B cell (primary cell): ENCODE results near the gene PPP4R4. TPM values are rescaled to one million over a fixed set of nuclear protein-coding genes. Genes with fewer than 3 reads are reported as not detected.

Experiments used
- ATAC-seq: fragments of 200-7000 bp; cut with Tn5 transposase; one replicate; pipeline ENCODE4 v1.10.0; 2021; ENCODE audit warnings: low read depth, mild to moderate bottlenecking, moderate number of reproducible peaks, moderate library complexity
- CTCF ChIA-PET: fragments of 350-600 bp; sonication (Branson Sonifier 250); formaldehyde crosslinking; loops from one replicate; lab custom pipeline; 2021; ENCODE audit warnings: antibody characterized with exemption, inconsistent platforms; lab: Charles Lee
- POLR2A ChIA-PET: fragments of 350-600 bp; sonication (Branson Sonifier 250); formaldehyde crosslinking; loops from one replicate; lab custom pipeline; 2021; ENCODE audit warnings: antibody characterized with exemption; lab: Charles Lee
- DNase-seq: peaks from one replicate; pipeline ENCODE4 v3.0.0; 2013
- H2AFZ ChIP-seq: 2 replicates; pipeline ENCODE4 v1.6.1; 2012; ENCODE audit warnings: mild to moderate bottlenecking, low read depth, low read length; ENCODE audit not compliant: insufficient read depth, poor library complexity, severe bottlenecking
- H3K27ac ChIP-seq, 2 donors: 1 replicate in 1 of 2; 2 replicates in 1 of 2; pipeline ENCODE4 v1.5.1; 2012 to 2013; ENCODE audit warnings: low read length in 2 of 2, mild to moderate bottlenecking in 2 of 2, moderate library complexity in 1 of 2
- H3K27me3 ChIP-seq, 4 experiments: fragments of 200-600 bp in 1 of 4; sonication (generic) in 1 of 4; replicated peaks in 1 of 4; 1 replicate in 2 of 4; 2 replicates in 2 of 4; pipeline versions ENCODE4 v1.6.1 to v1.7.0; 2013 to 2016; ENCODE audit warnings: low read length in 3 of 4, mild to moderate bottlenecking in 2 of 4, mixed read lengths in 1 of 4, moderate library complexity in 1 of 4; ENCODE audit not compliant: insufficient read depth in 4 of 4, control insufficient read depth in 3 of 4; ENCODE audit errors: control extremely low read depth in 1 of 4
- H3K36me3 ChIP-seq, 2 experiments: replicated peaks in 1 of 2; 1 replicate in 1 of 2; 2 replicates in 1 of 2; pipeline versions ENCODE4 v1.6.1 to v1.7.1; 2013; ENCODE audit warnings: low read length in 1 of 2; ENCODE audit not compliant: insufficient read depth in 2 of 2, control insufficient read depth in 1 of 2; ENCODE audit errors: control extremely low read depth in 1 of 2, extremely low read depth in 1 of 2
- H3K4me1 ChIP-seq, 2 donors: fragments of 200-600 bp in 1 of 2; sonication (generic) in 1 of 2; 1 replicate in 1 of 2; 2 replicates in 1 of 2; pipeline versions ENCODE4 v1.5.1 to v1.6.1; 2013 to 2017; ENCODE audit warnings: low read length in 2 of 2; ENCODE audit not compliant: control insufficient read depth in 2 of 2, insufficient read depth in 2 of 2
- H3K4me2 ChIP-seq: replicated peaks from 2 replicates; pipeline ENCODE3; 2012; ENCODE audit warnings: mild to moderate bottlenecking, low read depth, low read length; ENCODE audit not compliant: poor library complexity, severe bottlenecking
- H3K4me3 ChIP-seq, 5 experiments: fragments of 200-600 bp in 1 of 5; sonication (generic) in 1 of 5; 1 replicate in 3 of 5; 2 replicates in 2 of 5; pipeline versions ENCODE4 v1.5.1 to v1.7.0; 2011 to 2016; ENCODE audit warnings: low read length in 4 of 5, mild to moderate bottlenecking in 4 of 5, low read depth in 2 of 5, control low read depth in 1 of 5, moderate library complexity in 1 of 5; ENCODE audit not compliant: insufficient read depth in 1 of 5; ENCODE audit errors: control extremely low read depth in 1 of 5, extremely low read depth in 1 of 5
- H3K79me2 ChIP-seq: fragments of 200-600 bp; sonication (generic); one replicate; pipeline ENCODE4 v1.6.0; 2016; ENCODE audit warnings: low read length; ENCODE audit not compliant: control insufficient read depth, insufficient read depth
- H3K9ac ChIP-seq: fragments of 200-600 bp; sonication (generic); 2 replicates; pipeline ENCODE4 v1.6.1; 2017; ENCODE audit warnings: mild to moderate bottlenecking, low read length, moderate library complexity
- H3K9me3 ChIP-seq, 3 donors: one replicate each; pipeline versions ENCODE4 v1.6.1 to v1.7.1; 2013; ENCODE audit warnings: low read length in 2 of 3; ENCODE audit not compliant: control insufficient read depth in 2 of 3, insufficient read depth in 1 of 3; ENCODE audit errors: control extremely low read depth in 1 of 3
- H4K20me1 ChIP-seq: 2 replicates; pipeline ENCODE4 v1.6.0; 2012; ENCODE audit warnings: mild to moderate bottlenecking, low read length; ENCODE audit not compliant: insufficient read depth, control insufficient read depth, poor library complexity, severe bottlenecking
- H3K27ac Mint-ChIP-seq: one replicate; pipeline ENCODE4 v1.8.0; 2021; ENCODE audit warnings: mixed read lengths
- H3K27me3 Mint-ChIP-seq: one replicate; pipeline ENCODE4 v1.8.0; 2021; ENCODE audit warnings: mixed read lengths
- H3K4me1 Mint-ChIP-seq: one replicate; pipeline ENCODE4 v1.8.0; 2021; ENCODE audit warnings: mixed read lengths
- H3K4me3 Mint-ChIP-seq: one replicate; pipeline ENCODE4 v1.8.0; 2021; ENCODE audit warnings: mixed read lengths
- H3K9me3 Mint-ChIP-seq: one replicate; pipeline ENCODE4 v1.8.0; 2022; ENCODE audit warnings: mixed read lengths; ENCODE audit not compliant: insufficient read depth
- EZH2 ChIP-seq: IDR thresholded peaks from 2 replicates; pipeline ENCODE4 v1.6.1; 2012; ENCODE audit warnings: borderline replicate concordance, low read depth, mild to moderate bottlenecking, moderate library complexity, low read length; ENCODE audit not compliant: insufficient read depth, poor library complexity, severe bottlenecking
- WGBS: methylation state at CpG from one replicate; pipeline ENCODE4 v1.1.5; 2013; ENCODE audit warnings: missing lambda C conversion rate; ENCODE audit not compliant: insufficient coverage; 5-methylcytosine and 5-hydroxymethylcytosine counted together
- intact Hi-C: fragments of 100-400 bp; cut with micrococcal nuclease; formaldehyde crosslinking; loops from one replicate; pipeline ENCODE4 v1.10.0; 2022
- polyA plus RNA-seq: library from polyadenylated mRNA; depleted of rRNA; stranded (reverse); fragments of >200 nt; gene quantifications from 2 replicates; pipeline ENCODE4 v1.2.3, GENCODE V29; 2012
- total RNA-seq, 2 donors: library from RNA; stranded (reverse); fragments of 120-200 nt in 1 of 2; gene quantifications; 1 replicate in 1 of 2; 2 replicates in 1 of 2; pipeline versions ENCODE4 v1.2.3 to v1.2.4, GENCODE V29; 2013 to 2022
- TF ChIP-seq, protein P1 (sequence below): fragments of 200-600 bp; IDR thresholded peaks from one replicate; pipeline ENCODE4 v1.8.0; 2022; ENCODE audit warnings: antibody characterized with exemption, mild to moderate bottlenecking

Gene PPP4R4
- total and polyA plus RNA-seq, 2 donors (not counting 1 experiment from before 2014, with no cell fraction given) = not detected

DNA sequence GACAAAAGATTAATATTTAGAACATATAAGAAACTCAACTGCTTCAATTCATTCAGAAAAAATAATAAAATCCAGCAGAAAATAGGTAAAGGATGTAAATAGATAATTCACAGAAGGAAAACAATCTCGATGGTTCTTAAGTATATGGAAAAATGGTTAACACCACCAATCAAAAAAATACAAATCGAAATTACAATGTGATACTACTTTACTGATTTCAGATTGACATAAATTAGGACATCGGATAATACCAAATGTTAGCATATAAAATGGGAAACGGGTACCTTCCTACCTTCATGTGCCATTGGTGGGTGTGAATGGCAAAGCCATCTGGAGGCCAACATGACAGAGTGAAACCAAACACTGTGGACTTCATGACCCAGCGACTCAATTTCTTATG is 1.6 kb upstream of the PPP4R4 start:
- no peaks in the 10 kb centered on the region for H3K36me3 ChIP-seq
- ChIA-PET POLR2A (no interaction called here), CTCF (interaction anchor here (3.8 kb wide), 1 partner anchor 9 kb away, joined by 17 read pairs; no protein-coding TSS in a partner anchor)
- peaks cover 0 to 46% (median 31%) of the 10 kb centered on the region in 4 experiments for H3K27me3 ChIP-seq
- H4K20me1 ChIP-seq = no peaks in the 10 kb centered on the region
- H3K79me2 ChIP-seq = no peaks in the 10 kb centered on the region
- Mint-ChIP-seq H3K4me1 (peaks cover 15% of the 10 kb centered on the region), H3K4me3 (peak overlapping the region; percentile 88), H3K9me3 (no peaks in the 10 kb centered on the region), H3K27ac (no peak overlapping the region), H3K27me3 (peaks cover 40% of the 10 kb centered on the region)
- no peak overlapping the region for H3K4me3 ChIP-seq
- no peak overlapping the region for H2AFZ ChIP-seq
- H3K27ac ChIP-seq = no peak overlapping the region
- H3K4me2 ChIP-seq = no peak overlapping the region
- 100% methylated on average over 1 of the region's 5 CpGs for WGBS
- no peak overlapping the region for H3K9ac ChIP-seq
- no peak for DNase-seq
- TF ChIP-seq, protein P1, sequence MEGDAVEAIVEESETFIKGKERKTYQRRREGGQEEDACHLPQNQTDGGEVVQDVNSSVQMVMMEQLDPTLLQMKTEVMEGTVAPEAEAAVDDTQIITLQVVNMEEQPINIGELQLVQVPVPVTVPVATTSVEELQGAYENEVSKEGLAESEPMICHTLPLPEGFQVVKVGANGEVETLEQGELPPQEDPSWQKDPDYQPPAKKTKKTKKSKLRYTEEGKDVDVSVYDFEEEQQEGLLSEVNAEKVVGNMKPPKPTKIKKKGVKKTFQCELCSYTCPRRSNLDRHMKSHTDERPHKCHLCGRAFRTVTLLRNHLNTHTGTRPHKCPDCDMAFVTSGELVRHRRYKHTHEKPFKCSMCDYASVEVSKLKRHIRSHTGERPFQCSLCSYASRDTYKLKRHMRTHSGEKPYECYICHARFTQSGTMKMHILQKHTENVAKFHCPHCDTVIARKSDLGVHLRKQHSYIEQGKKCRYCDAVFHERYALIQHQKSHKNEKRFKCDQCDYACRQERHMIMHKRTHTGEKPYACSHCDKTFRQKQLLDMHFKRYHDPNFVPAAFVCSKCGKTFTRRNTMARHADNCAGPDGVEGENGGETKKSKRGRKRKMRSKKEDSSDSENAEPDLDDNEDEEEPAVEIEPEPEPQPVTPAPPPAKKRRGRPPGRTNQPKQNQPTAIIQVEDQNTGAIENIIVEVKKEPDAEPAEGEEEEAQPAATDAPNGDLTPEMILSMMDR = no peak
- TF ChIP-seq EZH2 = no peak
- ATAC-seq = no peak
- peaks cover 17 to 19% of the 10 kb centered on the region in 2 donors for H3K4me1 ChIP-seq
- H3K9me3 ChIP-seq = peaks cover 0 to 6% (median 2%) of the 10 kb centered on the region in 3 donors
- intact Hi-C loops = loop anchor here (10.0 kb wide), 1 partner anchor 988 kb away; the partner anchor contains the start of genes LYSET and MOAP1

DNA sequence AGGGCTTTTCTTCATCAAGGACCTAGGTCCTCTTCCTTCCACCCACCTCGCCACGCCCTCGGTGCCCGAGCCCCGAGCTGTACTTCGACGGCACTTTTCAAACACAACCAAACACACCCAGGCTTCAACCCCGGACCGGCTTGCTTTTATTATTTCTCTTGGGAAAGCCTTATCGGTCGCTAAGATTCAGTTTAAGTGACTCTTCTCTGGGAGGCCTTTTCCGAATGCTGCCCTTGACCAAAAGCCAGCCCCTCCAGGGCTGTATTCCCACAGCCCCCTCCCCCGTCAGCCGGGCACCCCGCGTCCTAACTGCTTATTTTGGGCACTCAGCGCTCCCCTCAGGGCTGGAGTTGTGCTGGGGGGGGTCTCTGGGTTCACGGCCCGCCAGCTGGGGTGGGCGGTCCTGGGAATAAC is 644 bp upstream of the PPP4R4 start:
- H3K9ac ChIP-seq = peak overlapping the region; percentile 69
- no peaks in the 10 kb centered on the region for H3K79me2 ChIP-seq
- peaks cover 0 to 6% (median 2%) of the 10 kb centered on the region in 3 donors for H3K9me3 ChIP-seq
- Mint-ChIP-seq H3K4me3 (peak overlapping the region; percentile 88), H3K27ac (peak overlapping the region; percentile 50), H3K27me3 (peaks cover 45% of the 10 kb centered on the region), H3K4me1 (peaks cover 15% of the 10 kb centered on the region), H3K9me3 (no peaks in the 10 kb centered on the region)
- no peak for ATAC-seq
- under 1% methylated on average over 14 of the region's 20 CpGs for WGBS
- intact Hi-C loops = loop anchor here (10.0 kb wide), 1 partner anchor 989 kb away; the partner anchor contains the start of genes LYSET and MOAP1
- no peak for DNase-seq
- ChIA-PET CTCF (interaction anchor here (0.7 to 2.8 kb wide), 2 partner anchors 37 to 137 kb away, joined by 3 to 18 read pairs; no protein-coding TSS in a partner anchor), POLR2A (no interaction called here)
- H2AFZ ChIP-seq = peak overlapping the region; percentile 77
- H3K36me3 ChIP-seq = no peaks in the 10 kb centered on the region
- TF ChIP-seq, protein P1 = no peak
- TF ChIP-seq EZH2 = no peak
- peaks cover 0 to 49% (median 35%) of the 10 kb centered on the region in 4 experiments for H3K27me3 ChIP-seq
- no peaks in the 10 kb centered on the region for H4K20me1 ChIP-seq
- H3K4me3 ChIP-seq = peak overlapping the region in 4 of 5 experiments; percentile 46 to 66 (median 61)
- H3K4me1 ChIP-seq = peaks cover 17 to 19% of the 10 kb centered on the region in 2 donors
- no peak overlapping the region for H3K27ac ChIP-seq
- H3K4me2 ChIP-seq = peak overlapping the region; percentile 95
